K562 (cell line): ENCODE measurements around the gene MALAT1. TPM values are rescaled to one million over a fixed set of nuclear protein-coding genes. Genes with fewer than 3 reads are reported as not detected.

Experiments used
- BRD4 ChIP-seq: fragments of 200-600 bp; sonication (generic); IDR thresholded peaks from 2 replicates; pipeline ENCODE4 v1.6.1; 2017; ENCODE audit warnings: inconsistent platforms
- CREB3 ChIP-seq: fragments of 450-650 bp; conservative IDR thresholded peaks from 2 replicates; pipeline ENCODE4 v1.6.1; 2016; ENCODE audit warnings: missing genetic modification characterization, low read depth, mild to moderate bottlenecking, missing compliant biosample characterization, moderate library complexity
- E2F8 ChIP-seq: fragments of 450-650 bp; IDR thresholded peaks from 2 replicates; pipeline ENCODE4 v1.7.1; 2018; ENCODE audit warnings: mild to moderate bottlenecking, low read depth; ENCODE audit not compliant: partially characterized antibody
- HNRNPL ChIP-seq: fragments of 200-400 bp; formaldehyde crosslinking; IDR thresholded peaks from 2 replicates; pipeline ENCODE4 v1.6.1; 2017; ENCODE audit warnings: low read depth, mild to moderate bottlenecking, low read length
- IRF9 ChIP-seq: fragments of 450-650 bp; IDR thresholded peaks from 2 replicates; pipeline ENCODE4 v1.6.1; 2016; ENCODE audit warnings: missing biosample characterization, missing genetic modification characterization
- MAFG ChIP-seq: fragments of 450-650 bp; conservative IDR thresholded peaks from 2 replicates; pipeline ENCODE4 v1.6.1; 2016; ENCODE audit warnings: missing genetic modification characterization, missing compliant biosample characterization
- NCOA2 ChIP-seq, 2 experiments: fragments of 450-650 bp; IDR thresholded peaks; 2 replicates each; pipeline ENCODE4 v1.6.1; 2018; ENCODE audit warnings: mild to moderate bottlenecking in 2 of 2, moderate library complexity in 1 of 2; ENCODE audit not compliant: partially characterized antibody in 2 of 2
- RB1 ChIP-seq: fragments of 450-650 bp; IDR thresholded peaks from 2 replicates; pipeline ENCODE4 v1.6.1; 2017; ENCODE audit warnings: low read depth, mild to moderate bottlenecking
- RBBP5 ChIP-seq: fragments of 200-600 bp; sonication (generic); IDR thresholded peaks from 2 replicates; pipeline ENCODE4 v1.6.1; 2012; ENCODE audit warnings: borderline replicate concordance, mild to moderate bottlenecking, low read length, control low read depth, inconsistent platforms; ENCODE audit not compliant: insufficient read depth, poor library complexity, severe bottlenecking
- RBM17 ChIP-seq: fragments of 200-400 bp; formaldehyde crosslinking; IDR thresholded peaks from 2 replicates; pipeline ENCODE4 v1.6.1; 2017; ENCODE audit warnings: low read depth, mild to moderate bottlenecking, low read length, borderline replicate concordance
- REST ChIP-seq, 2 experiments: fragments of 450-650 bp; formaldehyde crosslinking in 1 of 2; IDR thresholded peaks; 2 replicates each; pipeline versions ENCODE4 v1.4.0 to v1.6.1; 2014 to 2020; ENCODE audit warnings: mild to moderate bottlenecking in 2 of 2, borderline replicate concordance in 1 of 2, low read depth in 1 of 2
- SUPT5H ChIP-seq: fragments of 450-650 bp; IDR thresholded peaks from 2 replicates; pipeline ENCODE4 v1.6.1; 2016
- TCF3 ChIP-seq: sonication (generic); formaldehyde crosslinking; IDR thresholded peaks from 2 replicates; pipeline ENCODE4 v1.4.0; 2020; ENCODE audit warnings: mild to moderate bottlenecking, missing genetic modification reagents
- XRCC5 ChIP-seq: fragments of 200-400 bp; formaldehyde crosslinking; IDR thresholded peaks from 2 replicates; pipeline ENCODE4 v1.6.1; 2017; ENCODE audit warnings: low read depth, mild to moderate bottlenecking, low read length
- polyA plus RNA-seq, 8 experiments: library from polyadenylated mRNA; depleted of rRNA in 4 of 8; stranded (reverse) in 5 of 8; unstranded in 3 of 8; fragments of >200 nt; fragmentation: Nextera tagmentation in 2 of 8; fragmentation: Illumina TruSeq in 1 of 8; extraction: Ambion mirVana in 2 of 8; extraction: Trizol in 1 of 8; gene quantifications; 2 replicates each; pipeline versions ENCODE4 v1.2.1 to v1.2.3, GENCODE V29; 2011 to 2014; ENCODE audit warnings: inconsistent platforms in 1 of 8, missing spikeins in 1 of 8
- total RNA-seq, 7 experiments: library from RNA; depleted of rRNA in 6 of 7; stranded (reverse); fragments of >200 nt in 6 of 7; fragmentation: Illumina TruSeq in 2 of 7; extraction: Trizol in 2 of 7; gene quantifications; 2 replicates each; pipeline versions ENCODE4 v1.2.1 to v1.2.3, GENCODE V29; 2011 to 2021; ENCODE audit warnings: low replicate concordance in 1 of 7

Gene MALAT1
- total and polyA plus RNA-seq, 9 of the 15 experiments (the other 6 are each of a cell fraction or from before 2014, with no cell fraction given) = 363 to 8,715 (median 2,351) TPM

GRCh38 chr11:65498042-65498726 is 661 bp upstream of the MALAT1 start (continued):
- TF ChIP-seq REST (IDR thresholded peaks at IDR 0.05; ENCODE audit: borderline replicate concordance) (no peak), REST (CRISPR knock-in tag; IDR thresholded peaks at IDR 0.05; ENCODE audit: low read depth) (no peak), MAFG (tag) (no peak), SUPT5H (peak; percentile 61; the same call in 1 of the 2 replicates), IRF9 (tag) (peak; percentile 83), HNRNPL (no peak), BRD4 (0 out of 2 replicates have a peak, but pooled peaks have one; percentile 41), E2F8 (no peak), XRCC5 (no peak), RBM17 (no peak), NCOA2 (IDR thresholded peaks at IDR 0.05; ENCODE audit: partially characterized antibody in 2 of 2) (no peak), RBBP5 (no peak), RB1 (no peak), TCF3 (no peak), CREB3 (no peak)
